ENCODE data around the gene A3GALT2.
"Not testable (repeated sequence)": the region's sequence is repeated elsewhere in the genome, so short reads cannot be mapped to it uniquely, and the experiment has no call there.

A3GALT2 gene

GRCh38 chr1:33311706-33312412 lies 9.0 kb downstream of the A3GALT2 start:
- no peak for DNase-seq

GRCh38 chr1:33310702-33311101 lies 10.2 kb downstream of the A3GALT2 start:
- DNase-seq: no peak

- DNase-seq: not testable (repeated sequence)
These were observed 11.5 kb downstream of the A3GALT2 start for GRCh38 chr1:33309351-33309750.

DNA sequence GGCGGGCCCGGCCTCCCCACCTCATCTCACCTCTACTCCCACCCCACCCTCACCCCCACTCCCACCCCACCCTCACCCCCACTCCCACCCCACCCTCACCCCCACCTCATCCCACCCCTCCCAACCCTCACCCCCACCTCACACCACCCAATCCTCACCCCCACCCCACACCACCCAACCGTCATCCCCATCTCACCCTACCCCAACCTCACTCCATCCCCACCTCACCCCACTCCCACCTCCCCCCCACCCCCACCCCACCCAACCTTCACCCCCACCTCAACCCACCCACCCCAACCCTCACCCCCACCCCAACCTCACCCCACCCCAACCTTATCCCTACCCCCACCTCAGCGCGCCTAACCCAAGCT lies 13.4 kb downstream of the A3GALT2 start:
- DNase-seq: no peak

DNA sequence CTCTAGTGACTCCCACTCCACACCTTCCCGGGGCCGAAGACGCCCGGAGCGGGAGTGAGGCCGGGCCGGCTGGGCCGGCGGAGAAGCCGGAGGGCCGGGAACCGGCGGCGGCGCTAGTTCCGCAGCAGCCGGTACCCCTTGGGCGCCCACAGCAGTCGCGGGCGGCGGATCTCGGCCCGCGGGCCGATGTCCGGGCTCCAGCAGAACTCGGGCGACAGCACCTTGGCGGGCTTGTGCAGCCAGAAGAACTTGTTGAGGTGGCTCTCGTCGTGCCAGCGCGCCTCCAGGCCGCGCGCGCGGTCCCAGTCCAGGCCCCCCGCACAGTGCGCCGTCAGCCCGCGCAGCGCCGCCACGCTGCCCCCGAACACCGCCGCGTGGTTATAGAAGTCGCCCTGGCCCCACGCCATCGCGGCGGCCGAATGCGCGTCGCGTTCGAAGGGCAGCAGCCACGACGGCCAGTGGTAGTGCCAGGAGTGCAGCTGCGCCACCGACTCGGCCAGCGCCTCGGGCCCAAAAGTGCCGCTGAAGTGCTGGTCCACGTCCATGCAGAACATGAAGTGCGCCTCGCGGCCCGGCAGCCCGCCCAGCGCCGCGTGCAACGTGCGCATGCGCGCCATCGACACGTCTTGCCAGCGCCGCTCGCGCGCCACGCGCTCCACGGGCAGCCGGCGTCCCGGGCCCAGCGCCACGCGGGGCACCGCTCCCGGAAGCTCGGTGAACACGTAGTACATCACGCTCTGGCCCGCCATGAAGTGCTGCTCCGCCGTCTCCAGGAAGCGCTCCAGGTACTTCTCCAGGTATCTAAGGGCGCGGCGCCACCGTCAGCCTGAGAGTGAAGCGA lies 14.0 kb downstream of the A3GALT2 start:
- no peak for DNase-seq

DNA sequence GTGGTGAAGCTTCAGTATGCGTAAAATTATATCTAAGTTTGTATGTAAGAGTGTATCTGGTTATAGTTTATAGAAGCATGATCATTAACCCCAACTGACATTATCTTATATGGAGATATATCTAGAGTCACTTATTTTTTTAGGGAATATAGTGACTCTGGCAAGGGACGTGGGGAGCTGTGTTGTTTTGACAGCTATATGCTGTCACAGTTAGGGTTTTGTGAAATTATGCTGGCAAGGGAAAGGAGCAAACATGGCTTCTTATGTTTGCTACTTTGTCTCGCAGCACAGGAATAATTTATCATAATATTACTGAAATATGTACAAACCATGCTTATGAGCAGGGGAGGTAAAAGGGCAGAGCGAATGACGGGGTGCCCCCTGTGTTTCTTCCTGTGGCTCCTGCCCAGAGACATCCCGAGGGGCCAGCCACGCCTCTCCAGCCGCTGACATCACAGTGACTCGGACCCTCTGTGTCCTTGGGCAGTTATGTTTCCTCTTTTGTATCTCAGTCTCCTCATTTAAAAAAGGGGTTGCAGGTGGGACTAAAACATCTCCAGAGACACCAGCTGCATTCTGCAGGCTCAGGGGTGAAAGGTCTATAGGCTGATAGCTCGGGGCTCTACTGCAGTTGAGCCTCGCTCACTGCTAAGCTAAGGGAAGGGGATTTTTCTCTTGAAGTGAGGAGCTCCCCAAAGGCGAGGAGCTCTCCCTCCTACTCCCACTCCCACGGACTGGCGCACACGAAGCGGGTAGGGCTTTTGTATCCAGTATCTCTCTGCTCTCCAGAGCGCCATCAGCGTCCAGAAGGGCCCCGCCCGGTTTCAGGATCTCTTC lies 14.9 kb downstream of the A3GALT2 start:
- no peak for DNase-seq

- no peak for DNase-seq
These were observed 15.9 kb downstream of the A3GALT2 start for GRCh38 chr1:33305016-33305415.

GRCh38 chr1:33302325-33302724 lies 18.6 kb downstream of the A3GALT2 start:
- no peak for DNase-seq

GRCh38 chr1:33301273-33301984 lies 19.5 kb downstream of the A3GALT2 start:
- no peak for DNase-seq

- no peak for DNase-seq
These were observed 20.2 kb downstream of the A3GALT2 start for GRCh38 chr1:33300673-33301072.

- no peak for DNase-seq
These were observed 21.3 kb downstream of the A3GALT2 start for GRCh38 chr1:33299461-33300155.

DNA sequence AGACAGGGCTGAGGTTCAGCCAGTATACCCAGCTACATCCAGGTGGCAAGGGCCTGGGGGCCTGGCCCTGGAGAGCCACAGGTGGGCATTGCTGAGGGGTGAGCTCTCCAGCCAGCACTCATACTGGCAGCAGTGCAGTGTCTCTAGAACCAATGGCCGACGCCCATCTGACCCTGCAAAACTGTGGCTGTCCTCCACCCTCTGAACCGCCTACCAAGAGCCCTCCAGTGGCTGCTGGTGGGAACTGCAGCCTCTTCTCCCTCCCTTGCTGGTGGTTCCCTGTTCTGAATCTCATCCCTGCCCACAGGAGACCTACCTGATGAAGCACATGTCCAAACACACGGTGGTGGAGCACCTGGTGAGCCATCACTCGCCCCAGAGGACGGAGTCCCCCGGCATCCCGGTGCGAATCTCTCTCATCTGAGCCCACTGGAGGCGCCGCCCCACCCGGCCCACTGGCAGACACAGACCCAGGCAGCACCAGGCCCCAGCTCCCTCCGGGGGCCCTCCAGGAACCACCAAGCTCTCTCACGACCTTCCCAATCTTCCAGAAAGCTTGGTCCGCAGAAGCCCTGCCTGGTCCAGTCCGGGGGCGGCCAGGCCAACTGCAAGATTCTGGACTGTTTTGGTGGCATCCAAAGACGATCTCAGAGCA lies 22.1 kb downstream of the A3GALT2 start:
- DNase-seq: peak; percentile 20

- no peak for DNase-seq
These were observed 22.8 kb downstream of the A3GALT2 start for GRCh38 chr1:33297911-33298622.

- DNase-seq: no peak
These were observed 24.1 kb downstream of the A3GALT2 start for GRCh38 chr1:33296824-33297223.

GRCh38 chr1:33296082-33296458 lies 24.8 kb downstream of the A3GALT2 start:
- no peak for DNase-seq

GRCh38 chr1:33295450-33296081 lies 25.3 kb downstream of the A3GALT2 start:
- DNase-seq: peak; percentile 78

- DNase-seq: no peak
These were observed 25.9 kb downstream of the A3GALT2 start for GRCh38 chr1:33295023-33295422.

DNA sequence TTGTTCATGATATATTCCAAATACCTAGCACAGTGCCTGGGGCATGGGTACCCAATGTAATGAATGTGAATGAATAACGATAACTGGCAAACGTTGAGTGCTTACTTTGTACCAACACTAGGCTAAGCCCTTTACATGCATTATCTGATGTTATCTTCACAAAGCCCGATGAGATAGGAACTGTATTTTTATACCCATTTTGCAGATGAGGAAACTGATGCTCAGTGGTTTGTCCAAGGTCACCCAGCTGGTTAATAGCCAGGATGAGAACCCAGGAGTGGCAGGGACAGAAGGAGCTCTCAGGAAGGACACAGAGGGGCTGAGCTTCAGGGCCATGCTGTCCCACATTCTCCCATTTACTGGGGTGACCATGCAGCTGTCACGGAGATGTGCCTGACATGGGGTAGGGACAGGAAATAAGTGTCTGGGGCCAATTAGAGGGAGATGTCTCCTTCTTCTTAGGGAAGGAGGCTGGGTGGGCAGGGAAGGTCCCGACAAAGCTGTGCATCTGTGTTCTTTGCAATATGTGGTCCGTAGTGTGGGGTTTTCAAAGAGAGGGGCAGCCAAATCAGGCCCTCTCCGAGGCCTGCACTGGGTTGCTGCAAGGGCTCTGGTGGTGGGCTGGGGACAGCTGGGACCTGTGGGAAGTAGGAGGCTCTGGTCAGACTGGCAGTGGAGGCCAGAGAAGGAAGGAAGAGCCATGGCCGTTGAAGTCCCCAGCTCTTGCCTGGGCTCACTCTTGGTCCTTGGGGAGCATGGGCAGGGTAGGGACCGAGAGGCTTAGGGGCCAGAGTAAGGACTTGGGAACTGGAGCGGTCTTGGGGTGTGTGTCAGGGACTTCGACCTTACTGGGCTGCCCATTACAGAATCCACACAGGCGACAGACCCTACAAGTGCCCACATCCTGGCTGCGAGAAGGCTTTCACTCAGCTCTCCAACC lies 26.6 kb downstream of the A3GALT2 start:
- DNase-seq: no peak

GRCh38 chr1:33292726-33293340 lies 28.1 kb downstream of the A3GALT2 start:
- DNase-seq: no peak
